Measurements from ENCODE around the gene C12orf50.

DNA sequence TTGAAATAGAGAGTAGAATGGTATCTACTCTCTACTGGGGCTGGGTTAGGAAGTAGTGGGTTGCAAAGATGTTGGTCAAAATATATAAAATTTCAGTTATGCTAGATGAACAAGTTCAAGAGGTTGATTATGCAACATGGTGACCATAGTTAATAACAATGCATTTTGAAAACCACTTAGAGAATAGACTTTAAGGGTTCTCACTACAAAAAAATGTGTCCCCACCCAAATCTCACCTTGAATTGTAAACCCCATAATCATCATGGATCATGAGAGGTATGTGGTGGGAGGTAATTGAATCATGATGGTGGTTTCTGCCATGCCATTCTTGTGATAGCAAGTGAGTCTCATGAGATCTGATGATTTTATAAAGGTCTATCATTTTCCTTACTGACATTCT is 94.0 kb downstream of the C12orf50 start:
- TF ChIP-seq, protein P1, sequence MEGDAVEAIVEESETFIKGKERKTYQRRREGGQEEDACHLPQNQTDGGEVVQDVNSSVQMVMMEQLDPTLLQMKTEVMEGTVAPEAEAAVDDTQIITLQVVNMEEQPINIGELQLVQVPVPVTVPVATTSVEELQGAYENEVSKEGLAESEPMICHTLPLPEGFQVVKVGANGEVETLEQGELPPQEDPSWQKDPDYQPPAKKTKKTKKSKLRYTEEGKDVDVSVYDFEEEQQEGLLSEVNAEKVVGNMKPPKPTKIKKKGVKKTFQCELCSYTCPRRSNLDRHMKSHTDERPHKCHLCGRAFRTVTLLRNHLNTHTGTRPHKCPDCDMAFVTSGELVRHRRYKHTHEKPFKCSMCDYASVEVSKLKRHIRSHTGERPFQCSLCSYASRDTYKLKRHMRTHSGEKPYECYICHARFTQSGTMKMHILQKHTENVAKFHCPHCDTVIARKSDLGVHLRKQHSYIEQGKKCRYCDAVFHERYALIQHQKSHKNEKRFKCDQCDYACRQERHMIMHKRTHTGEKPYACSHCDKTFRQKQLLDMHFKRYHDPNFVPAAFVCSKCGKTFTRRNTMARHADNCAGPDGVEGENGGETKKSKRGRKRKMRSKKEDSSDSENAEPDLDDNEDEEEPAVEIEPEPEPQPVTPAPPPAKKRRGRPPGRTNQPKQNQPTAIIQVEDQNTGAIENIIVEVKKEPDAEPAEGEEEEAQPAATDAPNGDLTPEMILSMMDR (IDR thresholded peaks at IDR 0.05; ENCODE audit: low read length): no peak
- TF ChIP-seq EZH2 (IDR thresholded peaks at IDR 0.05; ENCODE audit: borderline replicate concordance, low read length): no peak
